ENCODE measurements around the gene AGBL4.

DNA sequence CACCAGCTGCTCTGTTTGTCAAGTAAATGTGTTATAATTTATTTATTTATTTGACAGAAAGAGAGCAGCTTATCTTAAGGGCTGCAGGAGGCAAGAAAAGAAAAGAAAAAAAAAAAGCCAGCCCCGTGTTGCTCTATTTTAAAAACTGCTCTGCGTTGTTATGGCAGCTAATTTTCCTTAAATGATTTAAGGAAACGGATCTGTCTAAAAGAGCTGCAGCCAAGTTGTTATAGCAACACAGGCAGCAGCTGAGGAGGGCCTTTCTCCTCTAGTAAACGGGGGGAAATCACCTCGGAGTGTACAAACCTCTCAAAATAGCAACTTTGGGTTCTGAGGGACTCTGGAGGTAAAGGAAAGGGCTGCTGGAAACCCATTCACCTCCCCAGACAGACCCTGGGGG is 1396.3 kb downstream of the AGBL4 start:
- TF ChIP-seq GFI1B (tag by site-specific recombination; IDR thresholded peaks at IDR 0.05) (no peak), SALL2 (tag by site-specific recombination; IDR thresholded peaks at IDR 0.05; ENCODE audit: borderline replicate concordance) (no peak), ZNF561 (tag by site-specific recombination; IDR thresholded peaks at IDR 0.05; ENCODE audit: borderline replicate concordance) (no peak)
- TF ChIP-seq, protein P1, sequence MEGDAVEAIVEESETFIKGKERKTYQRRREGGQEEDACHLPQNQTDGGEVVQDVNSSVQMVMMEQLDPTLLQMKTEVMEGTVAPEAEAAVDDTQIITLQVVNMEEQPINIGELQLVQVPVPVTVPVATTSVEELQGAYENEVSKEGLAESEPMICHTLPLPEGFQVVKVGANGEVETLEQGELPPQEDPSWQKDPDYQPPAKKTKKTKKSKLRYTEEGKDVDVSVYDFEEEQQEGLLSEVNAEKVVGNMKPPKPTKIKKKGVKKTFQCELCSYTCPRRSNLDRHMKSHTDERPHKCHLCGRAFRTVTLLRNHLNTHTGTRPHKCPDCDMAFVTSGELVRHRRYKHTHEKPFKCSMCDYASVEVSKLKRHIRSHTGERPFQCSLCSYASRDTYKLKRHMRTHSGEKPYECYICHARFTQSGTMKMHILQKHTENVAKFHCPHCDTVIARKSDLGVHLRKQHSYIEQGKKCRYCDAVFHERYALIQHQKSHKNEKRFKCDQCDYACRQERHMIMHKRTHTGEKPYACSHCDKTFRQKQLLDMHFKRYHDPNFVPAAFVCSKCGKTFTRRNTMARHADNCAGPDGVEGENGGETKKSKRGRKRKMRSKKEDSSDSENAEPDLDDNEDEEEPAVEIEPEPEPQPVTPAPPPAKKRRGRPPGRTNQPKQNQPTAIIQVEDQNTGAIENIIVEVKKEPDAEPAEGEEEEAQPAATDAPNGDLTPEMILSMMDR (tag by site-specific recombination; IDR thresholded peaks at IDR 0.05): no peak

All from HEK293 (cell line).